Vagina (tissue), 2 donors: ENCODE data around the gene HOXA1. TPM values are rescaled to one million over a fixed set of nuclear protein-coding genes. Genes with fewer than 3 reads are reported as not detected.

Source experiments
- DNase-seq, 2 donors: peaks; one replicate each; pipeline ENCODE4 v3.0.0-alpha.2; 2017; ENCODE audit errors: extremely low spot score in 2 of 2
- H3K27ac ChIP-seq: fragments of 200-600 bp; sonication (generic); one replicate; pipeline ENCODE4 v1.5.1; 2019
- H3K27me3 ChIP-seq: fragments of 200-600 bp; sonication (generic); one replicate; pipeline ENCODE4 v1.5.1; 2019
- H3K36me3 ChIP-seq, 2 donors: fragments of 200-600 bp; sonication (generic); one replicate each; pipeline ENCODE4 v1.5.1; 2017 to 2019
- H3K4me1 ChIP-seq: fragments of 200-600 bp; sonication (generic); one replicate; pipeline ENCODE4 v1.5.1; 2019
- H3K4me3 ChIP-seq, 2 donors: fragments of 200-600 bp; sonication (generic); 1 replicate in 1 of 2; 2 replicates in 1 of 2; pipeline ENCODE4 v1.5.1; 2016 to 2019
- H3K9me3 ChIP-seq: fragments of 200-600 bp; sonication (generic); one replicate; pipeline ENCODE4 v1.5.1; 2019
- POLR2A ChIP-seq, 2 donors: fragments of 450-650 bp; IDR thresholded peaks; one replicate each; pipeline ENCODE4 v1.6.1; 2017; ENCODE audit warnings: antibody characterized with exemption in 2 of 2, mild to moderate bottlenecking in 2 of 2, moderate library complexity in 2 of 2
- POLR2AphosphoS5 ChIP-seq, 2 donors: sonication (generic); formaldehyde crosslinking; IDR thresholded peaks; one replicate each; pipeline ENCODE4 v1.9.0; 2017; ENCODE audit warnings: antibody characterized with exemption in 2 of 2, mild to moderate bottlenecking in 2 of 2, low read depth in 1 of 2; ENCODE audit not compliant: insufficient read depth in 1 of 2
- intact Hi-C: fragments of 100-400 bp; cut with DNase I; formaldehyde crosslinking; loops from one replicate; pipeline ENCODE4 v1.15.1; 2023
- total RNA-seq: library from RNA; depleted of rRNA; stranded (reverse); fragments of >200 nt; gene quantifications from one replicate; pipeline ENCODE4 v1.2.3, GENCODE V29; 2016
- TF ChIP-seq, protein P1 (sequence below), 3 experiments: fragments of 450-650 bp in 2 of 3; fragments of 200-600 bp in 1 of 3; sonication (generic) in 1 of 3; IDR thresholded peaks; one replicate each; pipeline ENCODE4 v1.5.1; 2017 to 2019; ENCODE audit warnings: antibody characterized with exemption in 3 of 3, mild to moderate bottlenecking in 2 of 3, moderate library complexity in 2 of 3

The HOXA1 gene
- total RNA-seq, 1 donor from 2014 or later = 0.74 TPM

DNA sequence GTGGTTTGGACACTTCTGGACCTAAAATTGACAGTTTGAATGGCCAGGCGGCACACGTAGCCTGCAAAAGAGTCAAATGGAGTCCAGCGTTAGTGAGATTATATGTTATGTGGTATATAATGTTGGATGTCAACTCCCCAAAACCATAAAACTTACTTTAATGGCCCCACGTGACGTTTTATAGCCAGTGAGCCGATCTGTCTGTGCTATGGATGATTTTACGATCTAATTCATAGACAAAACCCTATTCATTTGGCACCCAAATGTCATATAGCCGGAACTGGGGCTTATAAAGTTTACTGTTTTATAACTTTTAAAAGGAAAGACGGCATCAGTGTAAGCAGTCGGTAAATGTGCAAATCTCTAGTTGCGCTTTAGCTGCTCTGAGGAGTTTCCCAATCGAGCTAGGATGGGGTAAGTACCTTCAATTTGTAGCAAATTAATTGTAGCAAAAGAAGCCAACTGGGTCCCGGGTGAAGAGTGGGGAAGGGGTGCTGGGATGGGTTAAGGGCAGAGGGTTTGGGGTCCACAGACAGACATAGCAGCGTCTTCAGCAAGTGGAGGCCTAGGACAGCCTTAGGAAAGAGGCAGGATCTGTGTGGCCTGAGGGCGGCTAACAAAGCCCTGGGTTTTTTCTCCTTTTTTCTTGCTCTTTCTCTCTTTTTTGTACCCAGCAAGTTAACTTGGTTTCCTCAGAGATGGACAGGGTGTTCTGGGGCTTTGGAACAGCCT lies 44.5 kb upstream of the HOXA1 start:
- intact Hi-C loops = no loop called here
- no peak overlapping the region for H3K27ac ChIP-seq
- DNase-seq = no peak
- peaks cover 0 to 11% of the 10 kb centered on the region in 2 donors for H3K36me3 ChIP-seq
- H3K27me3 ChIP-seq = no peaks in the 10 kb centered on the region
- H3K9me3 ChIP-seq = no peaks in the 10 kb centered on the region
- no peak overlapping the region for H3K4me3 ChIP-seq
- peaks cover 8% of the 10 kb centered on the region for H3K4me1 ChIP-seq
- TF ChIP-seq POLR2AphosphoS5 (IDR thresholded peaks at IDR 0.05; ENCODE audit: insufficient read depth in 1 of 2, low read depth in 1 of 2) (no peak), POLR2A (IDR thresholded peaks at IDR 0.05) (no peak)
- TF ChIP-seq, protein P1, sequence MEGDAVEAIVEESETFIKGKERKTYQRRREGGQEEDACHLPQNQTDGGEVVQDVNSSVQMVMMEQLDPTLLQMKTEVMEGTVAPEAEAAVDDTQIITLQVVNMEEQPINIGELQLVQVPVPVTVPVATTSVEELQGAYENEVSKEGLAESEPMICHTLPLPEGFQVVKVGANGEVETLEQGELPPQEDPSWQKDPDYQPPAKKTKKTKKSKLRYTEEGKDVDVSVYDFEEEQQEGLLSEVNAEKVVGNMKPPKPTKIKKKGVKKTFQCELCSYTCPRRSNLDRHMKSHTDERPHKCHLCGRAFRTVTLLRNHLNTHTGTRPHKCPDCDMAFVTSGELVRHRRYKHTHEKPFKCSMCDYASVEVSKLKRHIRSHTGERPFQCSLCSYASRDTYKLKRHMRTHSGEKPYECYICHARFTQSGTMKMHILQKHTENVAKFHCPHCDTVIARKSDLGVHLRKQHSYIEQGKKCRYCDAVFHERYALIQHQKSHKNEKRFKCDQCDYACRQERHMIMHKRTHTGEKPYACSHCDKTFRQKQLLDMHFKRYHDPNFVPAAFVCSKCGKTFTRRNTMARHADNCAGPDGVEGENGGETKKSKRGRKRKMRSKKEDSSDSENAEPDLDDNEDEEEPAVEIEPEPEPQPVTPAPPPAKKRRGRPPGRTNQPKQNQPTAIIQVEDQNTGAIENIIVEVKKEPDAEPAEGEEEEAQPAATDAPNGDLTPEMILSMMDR (IDR thresholded peaks at IDR 0.05) = no peak

DNA sequence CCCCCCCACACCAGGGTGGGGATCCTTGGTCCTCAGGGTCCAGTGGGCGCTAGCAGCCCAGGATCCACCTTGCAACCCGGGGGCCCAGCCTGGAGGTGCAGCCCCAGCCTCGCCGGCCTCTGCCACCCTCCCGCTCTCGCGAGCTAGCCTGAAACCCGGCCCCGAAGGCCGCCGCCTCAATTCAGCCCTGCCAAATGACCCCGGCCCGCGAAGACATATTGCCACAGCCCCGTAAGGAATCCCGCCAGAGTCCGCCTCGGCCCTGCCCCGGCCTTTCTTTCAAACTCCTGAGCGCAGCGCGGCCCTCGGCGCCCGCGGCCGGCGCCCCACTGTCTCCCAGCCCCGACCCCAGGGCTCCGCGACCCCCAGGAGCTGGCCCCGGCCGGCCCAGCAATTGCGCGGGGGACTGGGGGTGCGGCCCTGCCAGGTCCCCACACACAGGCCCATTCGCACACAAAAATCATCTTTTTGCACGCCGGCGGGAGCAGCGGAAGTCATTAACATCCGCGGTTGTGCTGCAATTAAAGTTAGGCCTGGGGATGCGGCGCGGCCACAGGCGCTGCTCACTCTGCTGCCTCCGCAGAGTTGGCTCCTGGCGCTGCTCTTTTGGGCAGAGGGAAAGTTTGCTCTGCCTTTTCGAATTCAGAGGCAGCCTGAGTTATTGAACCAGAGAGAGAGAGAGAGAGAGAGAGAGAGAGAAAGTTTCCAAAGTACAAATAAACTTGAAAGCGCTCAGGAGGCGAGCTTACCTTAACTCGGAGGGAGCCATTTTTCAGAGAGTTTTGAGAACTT lies 43.7 kb upstream of the HOXA1 start:
- no peak overlapping the region for H3K27ac ChIP-seq
- H3K4me1 ChIP-seq = peaks cover 8% of the 10 kb centered on the region
- H3K9me3 ChIP-seq = no peaks in the 10 kb centered on the region
- intact Hi-C loops = no loop called here
- DNase-seq = no peak
- H3K4me3 ChIP-seq = peak overlapping the region in 1 of 2 donors; percentile 23
- H3K27me3 ChIP-seq = no peaks in the 10 kb centered on the region
- TF ChIP-seq POLR2AphosphoS5 (IDR thresholded peaks at IDR 0.05; ENCODE audit: insufficient read depth in 1 of 2, low read depth in 1 of 2) (no peak), POLR2A (IDR thresholded peaks at IDR 0.05) (no peak)
- TF ChIP-seq, protein P1 (IDR thresholded peaks at IDR 0.05) = no peak
- peaks cover 0 to 9% of the 10 kb centered on the region in 2 donors for H3K36me3 ChIP-seq

DNA sequence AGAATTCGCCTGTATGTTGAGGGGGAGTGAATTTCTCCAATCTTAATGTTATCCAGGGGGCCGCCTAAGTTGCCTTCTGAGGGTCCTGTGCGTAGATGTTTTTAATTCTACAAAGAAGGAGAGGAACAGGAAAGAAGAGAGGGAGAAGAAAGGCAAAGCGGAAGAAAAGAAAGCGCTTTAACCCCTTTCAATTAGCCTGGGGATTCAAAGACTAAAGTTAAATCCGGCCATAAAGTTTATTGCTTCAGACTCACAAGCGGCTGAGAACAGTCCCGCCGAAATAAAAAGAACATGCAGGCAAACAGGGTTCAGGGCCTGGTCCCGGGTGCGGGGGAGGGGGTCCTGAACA lies 43.2 kb upstream of the HOXA1 start:
- Histone ChIP-seq H3K4me3 (no peak overlapping the region), H3K27me3 (no peaks in the 10 kb centered on the region), H3K4me1 (peaks cover 8% of the 10 kb centered on the region), H3K9me3 (no peaks in the 10 kb centered on the region), H3K27ac (no peak overlapping the region), H3K36me3 (peaks cover 0 to 4% of the 10 kb centered on the region in 2 donors)
- no peak for DNase-seq
- intact Hi-C loops = no loop called here
- TF ChIP-seq, protein P1 (IDR thresholded peaks at IDR 0.05) = no peak
- TF ChIP-seq POLR2A (IDR thresholded peaks at IDR 0.05) (no peak), POLR2AphosphoS5 (IDR thresholded peaks at IDR 0.05; ENCODE audit: insufficient read depth in 1 of 2, low read depth in 1 of 2) (no peak)

DNA sequence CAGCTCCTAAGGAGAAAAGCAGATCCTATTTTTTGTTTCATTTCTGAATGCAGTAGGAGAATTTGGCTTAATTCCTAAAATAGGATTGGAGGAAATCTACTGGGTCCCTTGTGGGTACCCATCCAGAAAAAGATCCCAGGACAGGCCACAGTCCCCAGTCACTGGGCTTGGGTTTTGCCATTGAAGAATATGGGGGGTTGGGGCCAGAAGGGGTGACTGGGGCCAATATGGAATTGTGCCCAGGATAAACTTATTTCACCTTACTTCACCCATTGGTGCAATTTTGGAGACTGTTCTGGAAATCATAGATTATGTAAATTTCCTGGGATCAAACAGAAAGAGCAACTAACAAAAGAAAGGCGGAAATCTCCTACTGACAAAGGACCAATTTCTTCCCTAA lies 42.7 kb upstream of the HOXA1 start:
- peaks cover 8% of the 10 kb centered on the region for H3K4me1 ChIP-seq
- H3K9me3 ChIP-seq = no peaks in the 10 kb centered on the region
- TF ChIP-seq POLR2AphosphoS5 (IDR thresholded peaks at IDR 0.05; ENCODE audit: insufficient read depth in 1 of 2, low read depth in 1 of 2) (no peak), POLR2A (IDR thresholded peaks at IDR 0.05) (no peak)
- TF ChIP-seq, protein P1 (IDR thresholded peaks at IDR 0.05) = no peak
- peaks cover 0 to 4% of the 10 kb centered on the region in 2 donors for H3K36me3 ChIP-seq
- DNase-seq = no peak
- no peaks in the 10 kb centered on the region for H3K27me3 ChIP-seq
- H3K27ac ChIP-seq = no peak overlapping the region
- no peak overlapping the region for H3K4me3 ChIP-seq
- intact Hi-C loops = no loop called here
